ENCODE data around the gene LRWD1. TPM values are rescaled to one million over a fixed set of nuclear protein-coding genes. Genes with fewer than 3 reads are reported as not detected.
"Not testable (repeated sequence)": the region's sequence is repeated elsewhere in the genome, so short reads cannot be mapped to it uniquely, and the experiment has no call there.

Gene LRWD1
- total RNA-seq, 1 donor from 2014 or later: 23.5 TPM

GRCh38 chr7:102452451-102452850 is 12.3 kb upstream of the LRWD1 start:
- Mint-ChIP-seq H3K36me3 (no peaks in the 10 kb centered on the region), H3K27me3 (no peaks in the 10 kb centered on the region), H3K4me1 (ENCODE audit: unreplicated experiment) (no peaks in the 10 kb centered on the region), H3K4me3 (no peak overlapping the region), H3K9me3 (no peaks in the 10 kb centered on the region), H3K27ac (no peak overlapping the region)
- DNase-seq (ENCODE audit: extremely low spot score, unreplicated experiment): no peak
- TF ChIP-seq CTCF (conservative IDR thresholded peaks at IDR 0.05): no peak

GRCh38 chr7:102453319-102453718 is 11.5 kb upstream of the LRWD1 start:
- no peak for TF ChIP-seq CTCF (conservative IDR thresholded peaks at IDR 0.05)
- DNase-seq (ENCODE audit: extremely low spot score, unreplicated experiment): no peak

GRCh38 chr7:102454468-102454867 is 10.3 kb upstream of the LRWD1 start:
- Mint-ChIP-seq H3K36me3 (no peaks in the 10 kb centered on the region), H3K9me3 (no peaks in the 10 kb centered on the region), H3K4me3 (no peak overlapping the region), H3K27ac (no peak overlapping the region), H3K27me3 (no peaks in the 10 kb centered on the region), H3K4me1 (ENCODE audit: unreplicated experiment) (no peaks in the 10 kb centered on the region)
- TF ChIP-seq CTCF (conservative IDR thresholded peaks at IDR 0.05): no peak
- DNase-seq (ENCODE audit: extremely low spot score, unreplicated experiment): no peak

More at GRCh38 chr7:102453319-102453718, 11.5 kb upstream of the LRWD1 start:
- Mint-ChIP-seq H3K36me3 (no peaks in the 10 kb centered on the region), H3K27ac (no peak overlapping the region), H3K4me3 (no peak overlapping the region), H3K27me3 (no peaks in the 10 kb centered on the region), H3K4me1 (ENCODE audit: unreplicated experiment) (no peaks in the 10 kb centered on the region), H3K9me3 (no peaks in the 10 kb centered on the region)

- not testable (repeated sequence) for H3K27ac Mint-ChIP-seq
Measured at GRCh38 chr7:102454932-102455331, 9.9 kb upstream of the LRWD1 start.

GRCh38 chr7:102455596-102455995 is 9.2 kb upstream of the LRWD1 start:
- H3K4me1 Mint-ChIP-seq (ENCODE audit: unreplicated experiment): no peaks in the 10 kb centered on the region
- TF ChIP-seq CTCF (conservative IDR thresholded peaks at IDR 0.05): no peak
- H3K27ac Mint-ChIP-seq: no peak overlapping the region
- no peak overlapping the region for H3K4me3 Mint-ChIP-seq
- H3K9me3 Mint-ChIP-seq: no peaks in the 10 kb centered on the region
- no peaks in the 10 kb centered on the region for H3K27me3 Mint-ChIP-seq
- H3K36me3 Mint-ChIP-seq: no peaks in the 10 kb centered on the region
- DNase-seq (ENCODE audit: extremely low spot score, unreplicated experiment): no peak

More at GRCh38 chr7:102454932-102455331, 9.9 kb upstream of the LRWD1 start:
- not testable (repeated sequence) for H3K27me3 Mint-ChIP-seq; H3K4me3 Mint-ChIP-seq; H3K4me1 Mint-ChIP-seq (ENCODE audit: unreplicated experiment); H3K9me3 Mint-ChIP-seq; H3K36me3 Mint-ChIP-seq; DNase-seq (ENCODE audit: extremely low spot score, unreplicated experiment)

- Mint-ChIP-seq H3K36me3 (no peaks in the 10 kb centered on the region), H3K4me3 (no peak overlapping the region), H3K27ac (no peak overlapping the region)
Measured at GRCh38 chr7:102456327-102456726, 8.5 kb upstream of the LRWD1 start.

More at GRCh38 chr7:102456327-102456726, 8.5 kb upstream of the LRWD1 start:
- no peaks in the 10 kb centered on the region for H3K27me3 Mint-ChIP-seq
- TF ChIP-seq CTCF (conservative IDR thresholded peaks at IDR 0.05): no peak
- no peak for DNase-seq (ENCODE audit: extremely low spot score, unreplicated experiment)
- H3K4me1 Mint-ChIP-seq (ENCODE audit: unreplicated experiment): no peaks in the 10 kb centered on the region
- H3K9me3 Mint-ChIP-seq: no peaks in the 10 kb centered on the region

Measured in type B pancreatic cell (in vitro differentiated cells).